OCI-LY7 (cell line): ENCODE measurements around the gene ATG4A. TPM values are rescaled to one million over a fixed set of nuclear protein-coding genes. Genes with fewer than 3 reads are reported as not detected.

Experiments
- BruUV-seq: library from RNA; stranded (reverse); fragments of 400-500 nt; replicated peaks from 2 replicates; lab custom pipeline; 2021; lab: Mats Ljungman, UMichigan
- CTCF ChIA-PET: fragments of 300-600 bp; sonication (Branson Sonifier 250); formaldehyde crosslinking; loops from one replicate; lab custom pipeline; 2022; ENCODE audit warnings: antibody characterized with exemption; ENCODE audit not compliant: unreplicated experiment; lab: Charles Lee
- POLR2A ChIA-PET: fragments of 300-600 bp; sonication (Branson Sonifier 250); formaldehyde crosslinking; loops from one replicate; lab custom pipeline; 2022; ENCODE audit warnings: antibody characterized with exemption; lab: Charles Lee
- DNase-seq: peaks from one replicate; pipeline ENCODE4 v3.0.0-alpha.2; 2015; ENCODE audit warnings: low spot score
- H2AFZ ChIP-seq: fragments of 200-600 bp; sonication (generic), shearing (Covaris generic); 2 replicates; pipeline ENCODE4 v1.6.1; 2014; ENCODE audit warnings: mild to moderate bottlenecking, antibody characterized with exemption, low read length, moderate library complexity
- H3K27ac ChIP-seq: fragments of 200-600 bp; sonication (generic); 2 replicates; pipeline ENCODE4 v1.5.1; 2014; ENCODE audit warnings: mixed run types, low read depth, mild to moderate bottlenecking, moderate library complexity, low read length, inconsistent platforms; ENCODE audit not compliant: poor library complexity, severe bottlenecking
- H3K36me3 ChIP-seq: fragments of 200-600 bp; sonication (generic); 2 replicates; pipeline ENCODE4 v1.6.1; 2014; ENCODE audit warnings: mild to moderate bottlenecking, antibody characterized with exemption, low read length, moderate library complexity, mixed read lengths; ENCODE audit not compliant: insufficient read depth
- H3K4me1 ChIP-seq: fragments of 200-600 bp; sonication (generic); 2 replicates; pipeline ENCODE4 v1.5.1; 2014; ENCODE audit warnings: mild to moderate bottlenecking, low read length; ENCODE audit not compliant: insufficient read depth, poor library complexity, severe bottlenecking
- H3K4me2 ChIP-seq: fragments of 200-600 bp; sonication (generic); 2 replicates; pipeline ENCODE4 v1.6.1; 2014; ENCODE audit warnings: mild to moderate bottlenecking, low read length
- H3K4me3 ChIP-seq: fragments of 200-600 bp; sonication (generic); 2 replicates; pipeline ENCODE4 v1.5.1; 2014; ENCODE audit warnings: mild to moderate bottlenecking, low read depth, low read length; ENCODE audit not compliant: poor library complexity, severe bottlenecking
- H3K79me2 ChIP-seq: fragments of 200-600 bp; sonication (generic); 2 replicates; pipeline ENCODE4 v1.6.1; 2016; ENCODE audit warnings: low read depth, mild to moderate bottlenecking, low read length, moderate library complexity, mixed read lengths; ENCODE audit not compliant: insufficient read depth
- H3K9me2 ChIP-seq: fragments of 200-600 bp; sonication (generic); 2 replicates; pipeline ENCODE4 v1.6.1; 2016; ENCODE audit warnings: mild to moderate bottlenecking, low read length, mixed read lengths; ENCODE audit not compliant: insufficient read depth
- H3K9me3 ChIP-seq: fragments of 200-600 bp; sonication (generic); 2 replicates; pipeline ENCODE4 v1.6.1; 2014; ENCODE audit warnings: mild to moderate bottlenecking, mixed run types, low read length, mixed read lengths
- H4K20me1 ChIP-seq: fragments of 200-600 bp; sonication (generic); 2 replicates; pipeline ENCODE4 v1.6.1; 2014; ENCODE audit warnings: mild to moderate bottlenecking, antibody characterized with exemption, low read length, moderate library complexity, mixed read lengths; ENCODE audit not compliant: insufficient read depth
- CTCF ChIP-seq: fragments of 200-600 bp; sonication (generic); conservative IDR thresholded peaks from 2 replicates; pipeline ENCODE4 v1.5.1; 2014; ENCODE audit warnings: mild to moderate bottlenecking, antibody characterized with exemption, low read length, moderate library complexity, mixed read lengths
- EZH2phosphoT487 ChIP-seq: fragments of 200-600 bp; sonication (generic); IDR thresholded peaks from 2 replicates; pipeline ENCODE4 v1.6.1; 2018; ENCODE audit warnings: low read depth, borderline replicate concordance, mild to moderate bottlenecking, mixed run types, antibody characterized with exemption, low read length, moderate library complexity, mixed read lengths
- intact Hi-C: fragments of 100-400 bp; cut with micrococcal nuclease; formaldehyde crosslinking; loops from one replicate; pipeline ENCODE4 v1.10.0; 2022; ENCODE audit not compliant: unreplicated experiment
- total RNA-seq, 2 experiments: library from RNA; depleted of rRNA in 1 of 2; stranded (reverse); fragments of >200 nt in 1 of 2; shearing (Covaris generic) in 1 of 2; gene quantifications; 2 replicates each; pipeline ENCODE4 v1.2.3, GENCODE V29; 2014 to 2022

The ATG4A gene
- total RNA-seq, 2 experiments from 2014 or later = 9.9 to 14.7 TPM

DNA sequence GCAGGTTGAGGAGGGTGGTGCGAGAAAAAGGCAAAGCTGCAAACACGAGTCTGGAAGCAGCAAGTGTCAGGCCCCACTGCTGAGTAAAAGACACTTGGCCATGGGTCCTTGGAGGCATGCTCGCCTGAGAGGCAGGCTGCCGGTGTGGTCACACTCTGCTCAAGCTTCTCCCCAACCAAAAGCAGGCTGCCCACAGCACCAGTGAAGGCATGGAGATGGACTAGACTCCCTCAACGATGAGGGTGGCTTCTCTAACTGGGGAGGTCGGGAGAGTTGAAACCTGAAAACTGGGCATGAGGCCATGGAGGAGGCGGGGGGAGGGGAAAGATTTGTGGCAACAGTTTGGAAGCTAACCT, 86.5 kb downstream of the ATG4A start:
- H3K36me3 ChIP-seq = no peaks in the 10 kb centered on the region
- CTCF ChIA-PET = no interaction called here
- intact Hi-C loops = no loop called here
- POLR2A ChIA-PET = no interaction called here
- DNase-seq = no peak
- BruUV-seq = no TSS peak
- no peak overlapping the region for H3K27ac ChIP-seq
- no peaks in the 10 kb centered on the region for H3K4me1 ChIP-seq
- H4K20me1 ChIP-seq = no peaks in the 10 kb centered on the region
- no peaks in the 10 kb centered on the region for H3K9me2 ChIP-seq
- no peaks in the 10 kb centered on the region for H3K9me3 ChIP-seq
- H2AFZ ChIP-seq = no peak overlapping the region
- no peak overlapping the region for H3K4me2 ChIP-seq
- H3K4me3 ChIP-seq = no peak overlapping the region
- no peaks in the 10 kb centered on the region for H3K79me2 ChIP-seq
- TF ChIP-seq CTCF = no peak
- TF ChIP-seq EZH2phosphoT487 = no peak

DNA sequence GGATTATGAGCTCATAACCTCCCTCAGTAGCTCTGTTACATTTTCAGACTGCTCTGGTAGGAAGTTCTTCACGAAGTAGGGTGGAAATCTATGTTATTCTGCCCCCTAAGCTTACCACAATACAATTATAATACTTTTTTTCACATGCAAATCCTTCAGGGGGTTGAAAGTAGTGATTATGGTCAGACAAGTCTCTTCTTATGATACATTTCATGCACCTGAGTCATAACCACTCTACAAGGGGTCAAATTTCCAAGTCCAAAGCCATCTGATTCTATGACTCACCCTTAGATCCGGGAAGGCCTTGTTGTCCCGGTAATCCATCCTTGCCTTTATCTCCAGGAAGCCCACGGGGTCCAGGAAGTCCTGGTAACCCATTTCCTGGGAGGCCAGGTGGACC, 95.2 kb downstream of the ATG4A start:
- POLR2A ChIA-PET = no interaction called here
- intact Hi-C loops = no loop called here

DNA sequence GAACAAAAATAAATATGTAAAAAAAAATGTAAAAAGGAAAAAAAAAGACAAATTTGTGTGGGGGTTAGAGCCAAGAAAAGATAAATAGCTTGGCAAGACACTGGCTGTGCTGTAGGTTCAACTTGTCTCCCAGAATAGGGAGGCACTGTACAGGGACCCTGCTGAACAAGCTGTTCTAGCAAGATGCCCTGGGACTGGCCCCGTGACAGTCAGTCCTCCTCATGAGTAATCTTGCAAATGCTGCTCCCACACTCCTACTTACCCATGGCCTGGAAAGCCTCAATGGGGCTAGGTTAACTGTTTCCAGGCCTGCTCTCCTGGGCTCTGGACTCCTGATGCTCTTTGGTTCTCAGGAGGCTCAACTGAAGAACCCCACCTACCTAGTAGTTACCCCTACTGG, 106.8 kb downstream of the ATG4A start:
- no peak overlapping the region for H3K27ac ChIP-seq
- H3K79me2 ChIP-seq = no peaks in the 10 kb centered on the region
- CTCF ChIA-PET = no interaction called here
- H4K20me1 ChIP-seq = no peaks in the 10 kb centered on the region
- H3K4me2 ChIP-seq = no peak overlapping the region
- POLR2A ChIA-PET = no interaction called here
- BruUV-seq = no TSS peak
- no peaks in the 10 kb centered on the region for H3K9me3 ChIP-seq
- H3K4me1 ChIP-seq = no peaks in the 10 kb centered on the region
- H3K9me2 ChIP-seq = no peaks in the 10 kb centered on the region
- no peak for DNase-seq
- no peaks in the 10 kb centered on the region for H3K36me3 ChIP-seq
- no peak overlapping the region for H2AFZ ChIP-seq
- intact Hi-C loops = no loop called here
- no peak overlapping the region for H3K4me3 ChIP-seq
- TF ChIP-seq EZH2phosphoT487 (no peak), CTCF (no peak)

More for the DNA sequence above, 95.2 kb downstream of the ATG4A start:
- no peak for DNase-seq
- Histone ChIP-seq H3K27ac (no peak overlapping the region), H3K79me2 (no peaks in the 10 kb centered on the region), H3K9me3 (no peaks in the 10 kb centered on the region), H2AFZ (no peak overlapping the region), H3K4me3 (no peak overlapping the region), H3K4me2 (no peak overlapping the region), H3K9me2 (no peaks in the 10 kb centered on the region), H4K20me1 (no peaks in the 10 kb centered on the region), H3K4me1 (no peaks in the 10 kb centered on the region), H3K36me3 (no peaks in the 10 kb centered on the region)
- no peak for TF ChIP-seq CTCF
- TF ChIP-seq EZH2phosphoT487 = no peak
- BruUV-seq = no TSS peak
- CTCF ChIA-PET = no interaction called here
